Astrocyte (in vitro differentiated cells and primary cell): ENCODE results near the gene MPV17L.

Experiments used
- EZH2 ChIP-seq: IDR thresholded peaks from 2 replicates; pipeline ENCODE4 v1.6.1; 2012; ENCODE audit warnings: mild to moderate bottlenecking, low read length, inconsistent platforms; ENCODE audit not compliant: insufficient read depth
- TF ChIP-seq, protein P1 (sequence below): IDR thresholded peaks from 2 replicates; pipeline ENCODE4 v1.5.1; 2011; ENCODE audit warnings: low read depth, mild to moderate bottlenecking, inconsistent platforms, low read length, moderate library complexity; ENCODE audit not compliant: insufficient read depth

DNA sequence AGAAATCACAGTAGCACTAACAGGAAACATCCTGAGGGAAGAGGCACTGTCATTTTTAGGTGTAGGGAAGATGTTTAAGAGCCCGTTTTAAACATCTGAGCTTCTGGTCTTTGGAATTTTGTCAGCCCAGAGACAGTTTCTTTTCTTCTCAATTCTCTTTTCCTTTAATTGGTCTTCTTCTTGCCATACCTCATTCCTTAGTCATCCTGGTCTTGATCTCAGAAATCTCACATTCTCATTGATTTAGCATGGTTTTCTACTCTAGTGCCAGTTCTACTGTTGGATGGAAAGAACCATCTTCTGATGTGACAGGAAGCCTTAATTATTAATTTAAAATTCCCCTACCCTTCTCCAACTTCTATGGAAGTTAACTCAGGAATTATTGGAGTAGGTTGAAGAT is 64.2 kb downstream of the MPV17L start:
- TF ChIP-seq, protein P1, sequence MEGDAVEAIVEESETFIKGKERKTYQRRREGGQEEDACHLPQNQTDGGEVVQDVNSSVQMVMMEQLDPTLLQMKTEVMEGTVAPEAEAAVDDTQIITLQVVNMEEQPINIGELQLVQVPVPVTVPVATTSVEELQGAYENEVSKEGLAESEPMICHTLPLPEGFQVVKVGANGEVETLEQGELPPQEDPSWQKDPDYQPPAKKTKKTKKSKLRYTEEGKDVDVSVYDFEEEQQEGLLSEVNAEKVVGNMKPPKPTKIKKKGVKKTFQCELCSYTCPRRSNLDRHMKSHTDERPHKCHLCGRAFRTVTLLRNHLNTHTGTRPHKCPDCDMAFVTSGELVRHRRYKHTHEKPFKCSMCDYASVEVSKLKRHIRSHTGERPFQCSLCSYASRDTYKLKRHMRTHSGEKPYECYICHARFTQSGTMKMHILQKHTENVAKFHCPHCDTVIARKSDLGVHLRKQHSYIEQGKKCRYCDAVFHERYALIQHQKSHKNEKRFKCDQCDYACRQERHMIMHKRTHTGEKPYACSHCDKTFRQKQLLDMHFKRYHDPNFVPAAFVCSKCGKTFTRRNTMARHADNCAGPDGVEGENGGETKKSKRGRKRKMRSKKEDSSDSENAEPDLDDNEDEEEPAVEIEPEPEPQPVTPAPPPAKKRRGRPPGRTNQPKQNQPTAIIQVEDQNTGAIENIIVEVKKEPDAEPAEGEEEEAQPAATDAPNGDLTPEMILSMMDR, result no peak
- no peak for TF ChIP-seq EZH2
